Breast epithelium (tissue), 4 donors: ENCODE results near the gene MTMR2. TPM values are rescaled to one million over a fixed set of nuclear protein-coding genes. Genes with fewer than 3 reads are reported as not detected.
"Not testable (repeated sequence)": the region's sequence is repeated elsewhere in the genome, so short reads cannot be mapped to it uniquely, and the experiment has no call there.

Source experiments
- DNase-seq, 2 donors: peaks; one replicate each; pipeline ENCODE4 v3.0.0-alpha.2; 2019; ENCODE audit warnings: low spot score in 2 of 2
- H3K27ac ChIP-seq, 2 donors: fragments of 200-600 bp; sonication (generic) in 1 of 2; one replicate each; pipeline ENCODE4 v1.5.1; 2016 to 2019; ENCODE audit warnings: mild to moderate bottlenecking in 1 of 2
- H3K27me3 ChIP-seq, 2 donors: fragments of 200-600 bp; sonication (generic) in 1 of 2; one replicate each; pipeline versions ENCODE4 v1.5.1 to v1.6.0; 2017 to 2019; ENCODE audit warnings: control low read depth in 1 of 2, mild to moderate bottlenecking in 1 of 2
- H3K36me3 ChIP-seq: fragments of 200-600 bp; one replicate; pipeline ENCODE4 v1.5.1; 2019
- H3K4me1 ChIP-seq, 2 donors: fragments of 200-600 bp; sonication (generic); one replicate each; pipeline ENCODE4 v1.5.1; 2016 to 2019; ENCODE audit warnings: control low read depth in 1 of 2
- H3K4me3 ChIP-seq, 3 donors: fragments of 200-600 bp; sonication (generic); 1 replicate in 2 of 3; 2 replicates in 1 of 3; pipeline ENCODE4 v1.5.1; 2016 to 2019; ENCODE audit warnings: mild to moderate bottlenecking in 3 of 3, moderate library complexity in 2 of 3
- H3K9me3 ChIP-seq, 2 donors: fragments of 200-600 bp; sonication (generic) in 1 of 2; one replicate each; pipeline ENCODE4 v1.5.1; 2016 to 2019; ENCODE audit warnings: control low read depth in 1 of 2
- CTCF ChIP-seq, 3 donors: fragments of 450-650 bp; IDR thresholded peaks; one replicate each; pipeline ENCODE4 v1.5.1; 2016 to 2017; ENCODE audit warnings: antibody characterized with exemption in 3 of 3, mild to moderate bottlenecking in 3 of 3, moderate library complexity in 3 of 3
- POLR2A ChIP-seq: fragments of 450-650 bp; IDR thresholded peaks from one replicate; pipeline ENCODE4 v1.6.1; 2016; ENCODE audit warnings: antibody characterized with exemption, mild to moderate bottlenecking, moderate library complexity
- POLR2AphosphoS5 ChIP-seq, 3 donors: sonication (generic); formaldehyde crosslinking; IDR thresholded peaks; one replicate each; pipeline ENCODE4 v1.6.1; 2017; ENCODE audit warnings: antibody characterized with exemption in 3 of 3
- intact Hi-C: fragments of 100-400 bp; cut with DNase I; formaldehyde crosslinking; loops from one replicate; pipeline ENCODE4 v1.15.1; 2023; ENCODE audit warnings: low total_unique reads
- total RNA-seq, 3 donors: library from RNA; depleted of rRNA; stranded (reverse); fragments of >200 nt; gene quantifications; one replicate each; pipeline ENCODE4 v1.1.0, GENCODE V29; 2016

Gene MTMR2
- total RNA-seq, 3 donors from 2014 or later: 20.3 to 28.4 (median 20.5) TPM

GRCh38 chr11:95877291-95877690 lies 46.6 kb downstream of the MTMR2 start:
- no peak for DNase-seq
- no peaks in the 10 kb centered on the region for H3K36me3 ChIP-seq
- TF ChIP-seq POLR2A: no peak
- no peak for TF ChIP-seq POLR2AphosphoS5 (IDR thresholded peaks at IDR 0.05)
- no peak for TF ChIP-seq CTCF (IDR thresholded peaks at IDR 0.05)
- no peak overlapping the region for H3K4me3 ChIP-seq
- H3K9me3 ChIP-seq: no peaks in the 10 kb centered on the region
- no peak overlapping the region for H3K27ac ChIP-seq
- intact Hi-C loops: no loop called here
- no peaks in the 10 kb centered on the region for H3K27me3 ChIP-seq
- H3K4me1 ChIP-seq: no peaks in the 10 kb centered on the region

- H3K4me3 ChIP-seq, H3K27ac ChIP-seq, DNase-seq, intact Hi-C loops, H3K4me1 ChIP-seq, H3K9me3 ChIP-seq, H3K36me3 ChIP-seq, H3K27me3 ChIP-seq: not testable (repeated sequence)
Measured at GRCh38 chr11:95870877-95871276, 53.0 kb downstream of the MTMR2 start.

- DNase-seq: no peak
- no peak overlapping the region for H3K27ac ChIP-seq
- H3K9me3 ChIP-seq: no peaks in the 10 kb centered on the region
- H3K4me3 ChIP-seq: no peak overlapping the region
- no peak for TF ChIP-seq CTCF (IDR thresholded peaks at IDR 0.05)
- no peak for TF ChIP-seq POLR2A
- TF ChIP-seq POLR2AphosphoS5 (IDR thresholded peaks at IDR 0.05): no peak
- no peaks in the 10 kb centered on the region for H3K36me3 ChIP-seq
- no peaks in the 10 kb centered on the region for H3K27me3 ChIP-seq
- no peaks in the 10 kb centered on the region for H3K4me1 ChIP-seq
- intact Hi-C loops: no loop called here
Measured at GRCh38 chr11:95867105-95867504, 56.8 kb downstream of the MTMR2 start.

GRCh38 chr11:95863486-95864140 lies 60.3 kb downstream of the MTMR2 start:
- no peak for TF ChIP-seq POLR2A
- Histone ChIP-seq H3K4me1 (no peaks in the 10 kb centered on the region), H3K27me3 (no peaks in the 10 kb centered on the region), H3K9me3 (no peaks in the 10 kb centered on the region), H3K27ac (no peak overlapping the region), H3K4me3 (no peak overlapping the region), H3K36me3 (no peaks in the 10 kb centered on the region)
- no peak for DNase-seq
- intact Hi-C loops: no loop called here

- H3K4me1 ChIP-seq, H3K27me3 ChIP-seq, H3K9me3 ChIP-seq, H3K27ac ChIP-seq, H3K36me3 ChIP-seq, H3K4me3 ChIP-seq, intact Hi-C loops, DNase-seq: not testable (repeated sequence)
Measured at GRCh38 chr11:95860024-95860423, 63.9 kb downstream of the MTMR2 start.

GRCh38 chr11:95854362-95854761 lies 69.5 kb downstream of the MTMR2 start:
- H3K27me3 ChIP-seq, H3K27ac ChIP-seq, DNase-seq, H3K36me3 ChIP-seq, H3K4me1 ChIP-seq, H3K9me3 ChIP-seq, intact Hi-C loops, H3K4me3 ChIP-seq: not testable (repeated sequence)

GRCh38 chr11:95853862-95854261 lies 70.0 kb downstream of the MTMR2 start:
- TF ChIP-seq CTCF (IDR thresholded peaks at IDR 0.05) (no peak), POLR2AphosphoS5 (IDR thresholded peaks at IDR 0.05) (no peak), POLR2A (no peak)
- Histone ChIP-seq H3K4me1 (no peaks in the 10 kb centered on the region), H3K27ac (no peak overlapping the region), H3K36me3 (no peaks in the 10 kb centered on the region), H3K4me3 (no peak overlapping the region), H3K27me3 (no peaks in the 10 kb centered on the region), H3K9me3 (no peaks in the 10 kb centered on the region)
- intact Hi-C loops: no loop called here
- DNase-seq: no peak
